ENCODE measurements around the gene FNDC3B. TPM values are rescaled to one million over a fixed set of nuclear protein-coding genes. Genes with fewer than 3 reads are reported as not detected.

FNDC3B gene
- total RNA-seq, 1 donor from 2014 or later, result 79.2 TPM

DNA sequence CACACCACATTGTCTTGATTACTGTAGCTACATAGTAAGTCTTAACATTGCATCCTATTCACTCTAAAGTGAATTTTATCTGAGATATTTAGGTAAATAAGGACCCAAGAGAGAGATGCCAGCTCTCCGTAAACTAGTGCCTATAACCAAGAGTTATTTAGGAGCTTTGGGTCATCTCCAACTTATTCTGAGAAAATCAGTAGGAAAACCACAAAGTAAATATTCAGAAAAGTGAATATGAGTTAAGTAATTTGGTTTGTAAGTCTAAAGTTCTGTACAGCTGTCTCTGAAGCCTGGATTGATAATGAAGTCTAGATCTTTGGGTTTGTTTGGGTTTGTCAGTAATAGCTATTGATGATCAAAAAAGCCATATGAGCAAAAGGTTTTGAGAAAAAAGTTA, 120.0 kb downstream of the FNDC3B start:
- H3K36me3 Mint-ChIP-seq, result peaks cover 8% of the 10 kb centered on the region
- TF ChIP-seq, protein P1, sequence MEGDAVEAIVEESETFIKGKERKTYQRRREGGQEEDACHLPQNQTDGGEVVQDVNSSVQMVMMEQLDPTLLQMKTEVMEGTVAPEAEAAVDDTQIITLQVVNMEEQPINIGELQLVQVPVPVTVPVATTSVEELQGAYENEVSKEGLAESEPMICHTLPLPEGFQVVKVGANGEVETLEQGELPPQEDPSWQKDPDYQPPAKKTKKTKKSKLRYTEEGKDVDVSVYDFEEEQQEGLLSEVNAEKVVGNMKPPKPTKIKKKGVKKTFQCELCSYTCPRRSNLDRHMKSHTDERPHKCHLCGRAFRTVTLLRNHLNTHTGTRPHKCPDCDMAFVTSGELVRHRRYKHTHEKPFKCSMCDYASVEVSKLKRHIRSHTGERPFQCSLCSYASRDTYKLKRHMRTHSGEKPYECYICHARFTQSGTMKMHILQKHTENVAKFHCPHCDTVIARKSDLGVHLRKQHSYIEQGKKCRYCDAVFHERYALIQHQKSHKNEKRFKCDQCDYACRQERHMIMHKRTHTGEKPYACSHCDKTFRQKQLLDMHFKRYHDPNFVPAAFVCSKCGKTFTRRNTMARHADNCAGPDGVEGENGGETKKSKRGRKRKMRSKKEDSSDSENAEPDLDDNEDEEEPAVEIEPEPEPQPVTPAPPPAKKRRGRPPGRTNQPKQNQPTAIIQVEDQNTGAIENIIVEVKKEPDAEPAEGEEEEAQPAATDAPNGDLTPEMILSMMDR (conservative IDR thresholded peaks at IDR 0.05), result no peak
- no peak for DNase-seq (ENCODE audit: extremely low spot score, unreplicated experiment)
- H3K27me3 Mint-ChIP-seq, result no peaks in the 10 kb centered on the region
- H3K9me3 Mint-ChIP-seq, result peaks cover 5% of the 10 kb centered on the region
- H3K4me3 Mint-ChIP-seq, result no peak overlapping the region
- H3K27ac Mint-ChIP-seq, result no peak overlapping the region
- H3K4me1 Mint-ChIP-seq (ENCODE audit: unreplicated experiment), result peaks cover 42% of the 10 kb centered on the region

DNA sequence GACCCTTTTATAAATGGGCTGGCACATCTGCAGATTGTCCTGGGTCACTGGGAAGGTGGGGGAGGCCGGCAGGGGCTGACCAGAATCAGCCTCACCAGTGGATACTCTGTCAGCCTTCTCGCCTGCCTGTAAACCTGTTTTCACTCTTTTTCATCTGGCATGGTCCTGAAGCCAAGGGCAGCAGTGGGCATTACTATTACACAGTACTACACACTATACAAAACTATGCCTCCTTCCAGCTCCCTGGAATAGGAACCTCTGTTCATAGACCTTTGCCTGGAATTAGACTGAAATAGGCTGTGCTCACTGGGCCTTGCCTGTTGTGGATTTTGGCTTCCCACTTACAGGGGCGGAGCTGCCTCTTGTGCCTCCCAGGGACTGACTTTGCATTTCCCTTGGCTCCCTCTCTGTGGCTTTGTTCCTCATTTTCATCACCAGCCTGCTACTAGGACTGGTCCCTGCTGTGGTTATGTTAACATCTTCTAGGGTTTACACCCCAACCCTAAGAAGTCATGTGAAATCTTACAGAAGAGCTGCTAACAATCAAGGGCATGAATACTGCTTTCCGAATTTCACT, 120.7 kb downstream of the FNDC3B start:
- Mint-ChIP-seq H3K27me3 (no peaks in the 10 kb centered on the region), H3K36me3 (peaks cover 8% of the 10 kb centered on the region), H3K4me3 (no peak overlapping the region), H3K9me3 (peaks cover 5% of the 10 kb centered on the region), H3K27ac (no peak overlapping the region), H3K4me1 (ENCODE audit: unreplicated experiment) (peaks cover 37% of the 10 kb centered on the region)
- DNase-seq (ENCODE audit: extremely low spot score, unreplicated experiment), result no peak
- TF ChIP-seq, protein P1 (conservative IDR thresholded peaks at IDR 0.05), result no peak

DNA sequence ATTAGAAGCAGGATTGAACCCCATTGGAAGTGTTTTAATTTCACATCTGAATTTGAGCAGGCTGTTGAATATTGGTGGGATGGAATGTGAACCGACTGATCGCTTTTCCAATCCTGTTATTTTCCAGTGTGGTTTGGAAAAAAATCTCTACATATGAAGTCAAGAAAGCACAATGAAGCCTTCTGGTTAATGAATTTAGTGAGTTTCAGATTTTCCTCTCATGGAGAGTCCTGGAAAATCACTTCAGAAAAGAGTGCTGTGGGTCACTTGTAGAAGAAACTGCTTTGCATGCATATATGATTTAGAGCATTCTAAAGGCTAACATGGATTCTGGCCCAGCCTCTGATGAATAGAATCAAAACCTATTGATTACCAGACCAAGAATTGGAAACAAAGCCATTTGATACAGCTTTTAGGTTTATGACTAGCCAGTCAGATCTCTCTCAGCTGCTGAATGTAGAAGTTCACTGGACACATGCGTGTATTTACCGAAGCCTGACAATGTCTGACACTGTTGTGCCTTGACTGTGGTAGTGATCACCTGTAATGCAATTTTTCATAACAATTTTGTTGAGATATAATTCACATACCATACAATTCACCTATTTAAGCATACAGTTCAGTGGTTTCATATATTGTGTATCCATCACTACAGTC, 121.9 kb downstream of the FNDC3B start:
- Mint-ChIP-seq H3K9me3 (peaks cover 5% of the 10 kb centered on the region), H3K4me1 (ENCODE audit: unreplicated experiment) (peaks cover 25% of the 10 kb centered on the region), H3K27me3 (no peaks in the 10 kb centered on the region), H3K4me3 (no peak overlapping the region), H3K27ac (no peak overlapping the region), H3K36me3 (peaks cover 8% of the 10 kb centered on the region)
- DNase-seq (ENCODE audit: extremely low spot score, unreplicated experiment), result no peak
- TF ChIP-seq, protein P1 (conservative IDR thresholded peaks at IDR 0.05), result no peak

DNA sequence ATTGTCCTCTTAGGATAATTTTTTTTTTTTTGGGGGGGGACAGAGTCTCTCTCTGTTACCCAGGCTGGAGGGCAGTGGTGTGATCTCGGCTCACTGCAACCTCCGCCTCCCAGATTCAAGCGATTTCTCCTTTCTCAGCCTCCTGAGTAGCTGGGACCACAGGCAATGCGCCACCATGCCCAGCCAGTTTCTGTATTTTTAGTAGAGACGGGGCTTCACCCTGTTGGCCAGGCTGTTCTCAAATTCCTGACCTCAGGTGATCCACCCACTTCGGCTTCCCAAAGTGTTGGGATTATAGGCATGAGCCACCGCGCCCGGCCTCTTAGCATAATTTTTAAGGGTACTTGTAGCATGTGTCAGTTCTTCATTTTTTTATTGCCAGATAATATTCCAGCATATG, 122.6 kb downstream of the FNDC3B start:
- H3K36me3 Mint-ChIP-seq, result peaks cover 5% of the 10 kb centered on the region
- TF ChIP-seq, protein P1 (conservative IDR thresholded peaks at IDR 0.05), result no peak
- DNase-seq (ENCODE audit: extremely low spot score, unreplicated experiment), result no peak
- H3K27ac Mint-ChIP-seq, result no peak overlapping the region
- peaks cover 5% of the 10 kb centered on the region for H3K9me3 Mint-ChIP-seq
- no peaks in the 10 kb centered on the region for H3K27me3 Mint-ChIP-seq
- peaks cover 18% of the 10 kb centered on the region for H3K4me1 Mint-ChIP-seq (ENCODE audit: unreplicated experiment)
- H3K4me3 Mint-ChIP-seq, result no peak overlapping the region

DNA sequence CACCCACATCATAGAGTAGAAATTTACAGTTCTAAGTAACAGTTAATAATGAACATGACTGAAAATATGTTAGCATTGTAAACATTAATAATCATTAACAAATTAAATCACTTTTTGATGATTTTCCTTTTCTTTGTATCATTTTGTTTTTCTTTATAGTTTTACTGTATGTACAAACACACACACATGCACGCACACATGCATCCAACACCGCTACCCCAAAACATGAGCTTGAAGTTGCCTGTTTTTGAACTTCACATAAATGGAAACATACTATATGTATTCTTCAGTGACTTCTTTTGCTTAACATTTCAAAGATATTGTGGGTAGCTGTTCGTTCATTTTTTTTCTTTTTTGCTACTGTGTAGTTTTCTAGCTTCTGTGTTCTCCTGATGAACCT, 123.9 kb downstream of the FNDC3B start:
- Mint-ChIP-seq H3K27ac (no peak overlapping the region), H3K4me3 (no peak overlapping the region), H3K27me3 (no peaks in the 10 kb centered on the region), H3K36me3 (peaks cover 2% of the 10 kb centered on the region), H3K9me3 (peaks cover 2% of the 10 kb centered on the region), H3K4me1 (ENCODE audit: unreplicated experiment) (peaks cover 21% of the 10 kb centered on the region)
- TF ChIP-seq, protein P1 (conservative IDR thresholded peaks at IDR 0.05), result no peak
- no peak for DNase-seq (ENCODE audit: extremely low spot score, unreplicated experiment)

Data from type B pancreatic cell (in vitro differentiated cells).